ENCODE data around the gene DDI1. TPM values are rescaled to one million over a fixed set of nuclear protein-coding genes. Genes with fewer than 3 reads are reported as not detected.

Gene DDI1
- total and polyA plus RNA-seq, 2 of the 13 experiments (the other 11 are each of a cell fraction or from before 2014, with no cell fraction given), result not detected

GRCh38 chr11:104075706-104076105, 39.3 kb downstream of the DDI1 start (continued):
- TF ChIP-seq ZHX2 (IDR thresholded peaks at IDR 0.05; ENCODE audit: low read depth), result no peak
- TF ChIP-seq ZHX2 (CRISPR knock-in tag; IDR thresholded peaks at IDR 0.05; ENCODE audit: borderline replicate concordance), result no peak
- no peak for TF ChIP-seq THAP11 (CRISPR knock-in tag; IDR thresholded peaks at IDR 0.05)
- no peak for TF ChIP-seq ZNF619 (CRISPR knock-in tag; IDR thresholded peaks at IDR 0.05)
- TF ChIP-seq CEBPZ (IDR thresholded peaks at IDR 0.05; ENCODE audit: low read length), result no peak
